ENCODE results near the gene PAFAH1B2.

The PAFAH1B2 gene

DNA sequence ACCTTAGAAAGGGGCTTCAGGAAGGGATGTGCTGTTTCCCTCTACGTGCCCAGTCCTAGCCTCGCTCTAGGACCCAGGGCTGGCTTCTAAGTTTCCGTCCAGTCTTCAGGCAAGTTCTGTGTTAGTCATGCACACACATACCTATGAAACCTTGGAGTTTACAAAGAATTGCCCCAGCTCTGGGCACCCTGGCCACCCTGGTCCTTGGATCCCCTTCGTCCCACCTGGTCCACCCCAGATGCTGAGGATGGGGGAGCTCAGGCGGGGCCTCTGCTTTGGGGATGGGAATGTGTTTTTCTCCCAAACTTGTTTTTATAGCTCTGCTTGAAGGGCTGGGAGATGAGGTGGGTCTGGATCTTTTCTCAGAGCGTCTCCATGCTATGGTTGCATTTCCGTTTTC, 52.9 kb downstream of the PAFAH1B2 start:
- peaks cover 9% of the 10 kb centered on the region for H3K36me3 ChIP-seq
- no peak for DNase-seq
- TF ChIP-seq, protein P1, sequence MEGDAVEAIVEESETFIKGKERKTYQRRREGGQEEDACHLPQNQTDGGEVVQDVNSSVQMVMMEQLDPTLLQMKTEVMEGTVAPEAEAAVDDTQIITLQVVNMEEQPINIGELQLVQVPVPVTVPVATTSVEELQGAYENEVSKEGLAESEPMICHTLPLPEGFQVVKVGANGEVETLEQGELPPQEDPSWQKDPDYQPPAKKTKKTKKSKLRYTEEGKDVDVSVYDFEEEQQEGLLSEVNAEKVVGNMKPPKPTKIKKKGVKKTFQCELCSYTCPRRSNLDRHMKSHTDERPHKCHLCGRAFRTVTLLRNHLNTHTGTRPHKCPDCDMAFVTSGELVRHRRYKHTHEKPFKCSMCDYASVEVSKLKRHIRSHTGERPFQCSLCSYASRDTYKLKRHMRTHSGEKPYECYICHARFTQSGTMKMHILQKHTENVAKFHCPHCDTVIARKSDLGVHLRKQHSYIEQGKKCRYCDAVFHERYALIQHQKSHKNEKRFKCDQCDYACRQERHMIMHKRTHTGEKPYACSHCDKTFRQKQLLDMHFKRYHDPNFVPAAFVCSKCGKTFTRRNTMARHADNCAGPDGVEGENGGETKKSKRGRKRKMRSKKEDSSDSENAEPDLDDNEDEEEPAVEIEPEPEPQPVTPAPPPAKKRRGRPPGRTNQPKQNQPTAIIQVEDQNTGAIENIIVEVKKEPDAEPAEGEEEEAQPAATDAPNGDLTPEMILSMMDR (IDR thresholded peaks at IDR 0.05; ENCODE audit: low read depth, low read length): no peak
- H3K27ac ChIP-seq: no peak overlapping the region
- H3K4me3 ChIP-seq (ENCODE audit: low read depth, low read length): no peak overlapping the region
- no peaks in the 10 kb centered on the region for H3K27me3 ChIP-seq (ENCODE audit: insufficient read depth, low read depth, severe bottlenecking)
- no peaks in the 10 kb centered on the region for H3K9me3 ChIP-seq (ENCODE audit: severe bottlenecking)

DNA sequence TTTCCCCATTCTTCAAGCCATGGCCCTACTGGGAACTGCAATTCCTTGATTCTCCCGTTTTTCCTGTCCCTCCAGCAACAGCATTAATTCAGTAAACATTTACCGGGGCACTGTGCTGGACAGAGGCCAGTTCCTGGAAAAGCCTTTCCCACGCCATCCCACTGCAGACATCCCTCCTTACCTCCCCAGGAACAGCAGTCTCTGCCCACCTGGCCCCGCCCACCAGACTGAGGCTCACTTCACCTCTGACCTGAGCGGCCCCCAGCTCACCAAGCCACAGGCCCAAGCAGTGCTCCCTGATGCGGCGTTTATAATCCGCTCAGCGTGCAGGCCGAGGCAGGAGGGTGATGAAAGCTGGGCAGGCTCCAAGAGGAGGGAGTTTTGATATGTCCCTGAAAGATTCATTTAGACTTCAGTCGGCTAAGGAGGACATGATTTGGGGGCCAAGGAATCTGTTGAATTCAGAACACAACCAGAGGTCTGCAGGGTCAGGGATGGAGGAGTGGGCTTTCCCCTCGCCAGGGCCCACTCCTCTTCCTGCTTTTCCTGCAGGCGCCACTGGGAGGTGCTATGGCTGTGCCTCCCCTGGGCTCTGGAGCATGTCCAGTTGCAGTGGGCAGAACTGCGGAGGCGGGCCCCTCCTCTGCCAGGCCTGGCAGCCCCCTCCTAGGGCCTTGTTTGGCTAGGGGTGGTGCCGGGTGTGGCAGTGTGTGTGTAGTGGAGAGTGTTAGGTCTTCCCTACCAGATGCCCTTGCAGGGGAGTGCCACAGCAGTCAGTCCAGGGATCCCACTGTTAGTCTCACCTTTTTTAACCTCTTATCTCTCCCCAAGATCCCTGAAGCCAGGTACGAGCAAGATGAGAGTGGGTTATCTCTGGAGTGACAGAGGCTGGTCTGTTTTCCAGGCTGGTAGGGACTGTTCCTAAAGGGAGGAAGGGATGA, 53.7 kb downstream of the PAFAH1B2 start:
- no peaks in the 10 kb centered on the region for H3K9me3 ChIP-seq (ENCODE audit: severe bottlenecking)
- DNase-seq: peak; percentile 48
- no peak overlapping the region for H3K27ac ChIP-seq
- TF ChIP-seq, protein P1 (IDR thresholded peaks at IDR 0.05; ENCODE audit: low read depth, low read length): peak; percentile 80
- H3K27me3 ChIP-seq (ENCODE audit: insufficient read depth, low read depth, severe bottlenecking): no peaks in the 10 kb centered on the region
- H3K36me3 ChIP-seq: peaks cover 7% of the 10 kb centered on the region
- no peak overlapping the region for H3K4me3 ChIP-seq (ENCODE audit: low read depth, low read length)

GRCh38 chr11:117198613-117199012, 54.5 kb downstream of the PAFAH1B2 start:
- Histone ChIP-seq H3K27ac (no peak overlapping the region), H3K36me3 (peaks cover 3% of the 10 kb centered on the region), H3K4me3 (ENCODE audit: low read depth, low read length) (no peak overlapping the region), H3K27me3 (ENCODE audit: insufficient read depth, low read depth, severe bottlenecking) (no peaks in the 10 kb centered on the region), H3K9me3 (ENCODE audit: severe bottlenecking) (no peaks in the 10 kb centered on the region)
- TF ChIP-seq, protein P1 (IDR thresholded peaks at IDR 0.05; ENCODE audit: low read depth, low read length): no peak
- no peak for DNase-seq

DNA sequence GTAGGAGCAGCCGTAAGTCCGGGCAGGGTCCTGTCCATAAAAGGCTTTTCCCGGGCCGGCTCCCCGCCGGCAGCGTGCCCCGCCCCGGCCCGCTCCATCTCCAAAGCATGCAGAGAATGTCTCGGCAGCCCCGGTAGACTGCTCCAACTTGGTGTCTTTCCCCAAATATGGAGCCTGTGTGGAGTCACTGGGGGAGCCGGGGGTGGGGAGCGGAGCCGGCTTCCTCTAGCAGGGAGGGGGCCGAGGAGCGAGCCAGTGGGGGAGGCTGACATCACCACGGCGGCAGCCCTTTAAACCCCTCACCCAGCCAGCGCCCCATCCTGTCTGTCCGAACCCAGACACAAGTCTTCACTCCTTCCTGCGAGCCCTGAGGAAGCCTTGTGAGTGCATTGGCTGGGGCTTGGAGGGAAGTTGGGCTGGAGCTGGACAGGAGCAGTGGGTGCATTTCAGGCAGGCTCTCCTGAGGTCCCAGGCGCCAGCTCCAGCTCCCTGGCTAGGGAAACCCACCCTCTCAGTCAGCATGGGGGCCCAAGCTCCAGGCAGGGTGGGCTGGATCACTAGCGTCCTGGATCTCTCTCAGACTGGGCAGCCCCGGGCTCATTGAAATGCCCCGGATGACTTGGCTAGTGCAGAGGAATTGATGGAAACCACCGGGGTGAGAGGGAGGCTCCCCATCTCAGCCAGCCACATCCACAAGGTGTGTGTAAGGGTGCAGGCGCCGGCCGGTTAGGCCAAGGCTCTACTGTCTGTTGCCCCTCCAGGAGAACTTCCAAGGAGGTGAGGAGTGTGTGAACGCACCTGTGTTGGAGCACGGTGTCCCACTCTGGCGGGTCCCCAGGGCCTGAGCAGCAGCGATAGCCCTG, 55.2 kb downstream of the PAFAH1B2 start, which contains the start of gene TAGLN:
Gene TAGLN, plus strand, starts transcription at position 318 of the 863 bp plus-strand sequence. CDS start 3,644 bp downstream, outside the sequence.
- Histone ChIP-seq H3K27ac (no peak within 1 kb of the TSS), H3K9me3 (ENCODE audit: severe bottlenecking) (no peaks in the 10 kb centered on the region), H3K36me3 (peaks cover 1% of the 10 kb centered on the region), H3K4me3 (ENCODE audit: low read depth, low read length) (no peak within 1 kb of the TSS), H3K27me3 (ENCODE audit: insufficient read depth, low read depth, severe bottlenecking) (no peaks in the 10 kb centered on the region)
- TF ChIP-seq, protein P1 (IDR thresholded peaks at IDR 0.05; ENCODE audit: low read depth, low read length): no peak
- DNase-seq: no peak

- Histone ChIP-seq H3K4me3 (ENCODE audit: low read depth, low read length) (no peak overlapping the region), H3K27ac (no peak overlapping the region), H3K9me3 (ENCODE audit: severe bottlenecking) (no peaks in the 10 kb centered on the region), H3K27me3 (ENCODE audit: insufficient read depth, low read depth, severe bottlenecking) (no peaks in the 10 kb centered on the region), H3K36me3 (peaks cover 5% of the 10 kb centered on the region)
- no peak for DNase-seq
- TF ChIP-seq, protein P1 (IDR thresholded peaks at IDR 0.05; ENCODE audit: low read depth, low read length): no peak
Observed at GRCh38 chr11:117199916-117200812, 56.1 kb downstream of the PAFAH1B2 start.
